Measurements from ENCODE around the gene KCTD19. TPM values are rescaled to one million over a fixed set of nuclear protein-coding genes. Genes with fewer than 3 reads are reported as not detected.
"Not testable (repeated sequence)": the region's sequence is repeated elsewhere in the genome, so short reads cannot be mapped to it uniquely, and the experiment has no call there.

Gene KCTD19
- not detected for polyA plus RNA-seq

DNA sequence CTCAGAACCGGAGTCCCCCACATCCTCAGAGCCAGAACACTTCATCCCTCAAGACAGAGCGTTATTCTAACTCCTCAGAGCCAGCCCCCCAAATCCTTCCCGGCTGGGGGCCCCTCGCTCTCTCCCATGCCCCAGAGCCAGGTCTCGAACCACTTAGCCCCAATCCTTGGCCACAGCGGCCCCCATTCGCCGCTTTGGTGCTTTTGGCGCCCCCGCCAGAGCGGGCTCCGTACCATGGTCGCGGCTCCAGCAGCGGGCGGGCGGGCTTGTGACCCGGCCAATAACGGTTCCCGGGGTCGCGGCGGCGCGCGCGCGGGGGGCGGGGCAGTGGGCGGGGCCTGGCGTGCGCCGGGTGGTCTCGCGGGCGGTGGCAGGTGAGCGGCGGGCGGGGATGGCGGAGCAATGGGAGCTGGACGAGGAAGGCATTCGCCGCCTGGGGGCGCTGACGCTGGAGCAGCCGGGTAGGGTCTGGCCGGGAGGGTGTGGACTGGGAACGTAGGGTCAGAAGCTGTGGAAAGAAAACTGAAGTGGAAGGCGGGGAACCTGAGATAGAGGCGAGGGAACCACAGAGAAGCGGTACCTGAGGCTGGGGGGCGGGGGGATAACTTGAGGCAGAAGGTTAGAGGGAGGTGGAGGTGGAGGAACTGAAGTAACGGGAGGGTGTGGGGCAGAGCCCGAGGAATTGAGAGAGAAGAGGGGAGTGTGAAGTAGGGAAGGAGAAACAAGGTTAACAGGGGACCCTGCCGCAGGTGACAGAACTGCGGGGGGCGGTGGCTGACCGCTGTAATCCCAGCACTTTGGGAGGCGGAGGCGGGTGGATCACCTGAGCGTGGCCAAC lies at the start of gene KCTD19, which contains the start of gene LRRC36:
KCTD19 (minus strand) TSS at position 270 of the 838 bp plus-strand sequence; CDS start at position 236, 34 bp downstream.
LRRC36 (plus strand) TSS at position 344 of the 838 bp plus-strand sequence; CDS start at position 392, 48 bp downstream.
- peaks cover 10% of the 10 kb centered on the region for H3K27me3 Mint-ChIP-seq
- H3K9me3 Mint-ChIP-seq = peaks cover 0 to 5% (median 2%) of the 10 kb centered on the region in 3 donors
- H3K36me3 Mint-ChIP-seq = no peaks in the 10 kb centered on the region
- peak within 1 kb of the TSS; percentile 37 to 94 (median 78) for H3K4me3 Mint-ChIP-seq
- peaks cover 20 to 27% (median 24%) of the 10 kb centered on the region in 3 donors for H3K4me1 Mint-ChIP-seq
- peak within 1 kb of the TSS; percentile 80 to 86 (median 80) for H3K27ac Mint-ChIP-seq

DNA sequence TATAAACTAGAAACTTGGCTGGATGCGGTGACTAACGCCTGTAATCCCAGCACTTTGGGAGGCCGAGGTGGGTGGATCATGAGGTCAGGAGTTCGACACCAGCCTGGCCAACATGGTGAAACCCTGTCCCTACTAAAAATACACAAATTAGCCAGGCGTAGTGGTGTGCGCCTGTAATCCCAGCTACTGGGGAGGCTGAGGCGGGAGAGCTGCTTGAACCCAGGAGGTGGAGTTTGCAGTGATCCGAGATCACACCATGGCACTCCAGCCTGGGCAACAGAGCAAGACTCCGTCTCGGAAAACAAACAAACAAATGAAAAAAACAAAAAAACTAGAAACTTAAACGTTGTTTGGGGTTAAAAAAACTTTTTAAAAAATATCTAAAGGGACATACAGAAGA lies 49.5 kb upstream of the KCTD19 start:
- H3K9me3 Mint-ChIP-seq, H3K4me1 Mint-ChIP-seq, H3K4me3 Mint-ChIP-seq, H3K36me3 Mint-ChIP-seq, H3K27ac Mint-ChIP-seq, H3K27me3 Mint-ChIP-seq: not testable (repeated sequence)

DNA sequence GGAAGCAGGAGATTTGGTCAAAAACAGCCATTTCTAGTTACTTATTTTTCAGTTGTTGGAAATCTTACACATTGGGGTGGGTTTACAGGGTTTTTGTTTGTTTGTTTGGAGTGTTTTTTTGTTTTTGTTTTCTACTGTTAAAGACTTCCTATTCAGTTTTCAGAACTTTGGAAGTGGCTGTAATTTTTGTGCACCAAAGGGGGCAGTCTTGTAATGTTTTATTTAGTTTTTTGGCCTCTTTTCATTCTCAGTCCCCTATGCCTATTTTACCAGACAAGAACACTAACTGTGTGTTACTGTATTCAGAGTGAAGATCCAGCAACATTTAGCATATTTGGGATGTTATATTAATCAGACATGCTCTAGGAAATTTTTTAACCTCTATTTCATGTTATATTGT lies 46.1 kb upstream of the KCTD19 start:
- Mint-ChIP-seq H3K36me3 (no peaks in the 10 kb centered on the region), H3K27ac (no peak overlapping the region), H3K27me3 (peaks cover 2% of the 10 kb centered on the region), H3K4me1 (peaks cover 0 to 2% (median 0%) of the 10 kb centered on the region in 3 donors), H3K9me3 (no peaks in the 10 kb centered on the region), H3K4me3 (no peak overlapping the region)

DNA sequence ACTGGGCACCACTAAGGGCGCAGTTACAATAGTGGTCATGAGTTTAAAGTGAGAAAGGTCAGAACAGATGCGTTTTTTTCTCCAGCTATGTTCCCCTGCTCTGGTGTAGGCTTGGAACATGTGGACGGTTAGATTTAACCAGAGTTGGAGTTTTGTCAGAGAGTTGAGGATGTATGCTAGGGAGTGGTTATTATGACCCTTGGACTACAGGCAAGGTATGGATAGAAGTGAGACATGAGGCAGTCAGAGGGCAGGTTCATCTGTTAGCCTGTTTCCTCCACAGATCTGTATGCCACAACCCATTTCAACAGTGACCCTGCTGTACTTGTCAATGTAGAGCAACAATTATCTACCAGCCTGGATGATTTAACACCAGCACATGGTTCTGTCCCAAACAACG lies 44.1 kb upstream of the KCTD19 start:
- H3K4me1 Mint-ChIP-seq = peaks cover 0 to 1% (median 1%) of the 10 kb centered on the region in 3 donors
- peaks cover 2% of the 10 kb centered on the region for H3K27me3 Mint-ChIP-seq
- H3K4me3 Mint-ChIP-seq = no peak overlapping the region
- no peaks in the 10 kb centered on the region for H3K9me3 Mint-ChIP-seq
- H3K27ac Mint-ChIP-seq = no peak overlapping the region
- no peaks in the 10 kb centered on the region for H3K36me3 Mint-ChIP-seq

DNA sequence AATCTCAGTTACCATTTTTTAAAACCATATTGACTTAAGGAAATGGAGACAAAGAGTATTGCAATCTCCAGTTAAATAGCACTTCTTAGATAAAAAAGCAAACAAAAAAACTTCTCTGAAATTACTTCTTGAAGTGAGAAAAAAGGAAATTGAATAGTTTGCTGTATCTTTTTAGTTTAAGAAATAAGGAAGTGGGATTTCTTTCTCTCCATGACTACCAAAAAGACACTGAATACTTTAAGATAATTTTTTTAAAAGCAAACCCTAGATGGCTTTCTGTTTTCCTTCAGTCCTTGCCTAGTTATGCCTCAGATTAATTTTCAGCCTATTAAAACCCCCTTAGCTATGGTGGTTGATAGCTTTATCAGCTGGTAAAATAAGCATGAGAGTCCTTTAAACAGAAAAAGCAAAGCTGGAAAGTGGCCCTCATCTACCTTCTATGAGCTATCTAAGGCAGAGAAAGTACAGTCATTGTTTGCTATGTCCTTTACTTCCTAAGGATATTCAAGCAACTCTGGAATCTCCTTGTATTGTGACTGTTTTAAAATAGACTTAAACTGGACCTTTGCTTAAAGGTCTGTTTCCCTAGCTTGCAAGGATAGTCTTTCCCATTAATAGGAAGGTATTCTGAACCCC lies 38.2 kb upstream of the KCTD19 start:
- Mint-ChIP-seq H3K4me1 (peaks cover 7 to 12% (median 8%) of the 10 kb centered on the region in 3 donors), H3K9me3 (no peaks in the 10 kb centered on the region), H3K36me3 (peaks cover 4% of the 10 kb centered on the region), H3K27ac (peak overlapping the region in 1 of 3 donors; percentile 13), H3K4me3 (no peak overlapping the region), H3K27me3 (no peaks in the 10 kb centered on the region)

DNA sequence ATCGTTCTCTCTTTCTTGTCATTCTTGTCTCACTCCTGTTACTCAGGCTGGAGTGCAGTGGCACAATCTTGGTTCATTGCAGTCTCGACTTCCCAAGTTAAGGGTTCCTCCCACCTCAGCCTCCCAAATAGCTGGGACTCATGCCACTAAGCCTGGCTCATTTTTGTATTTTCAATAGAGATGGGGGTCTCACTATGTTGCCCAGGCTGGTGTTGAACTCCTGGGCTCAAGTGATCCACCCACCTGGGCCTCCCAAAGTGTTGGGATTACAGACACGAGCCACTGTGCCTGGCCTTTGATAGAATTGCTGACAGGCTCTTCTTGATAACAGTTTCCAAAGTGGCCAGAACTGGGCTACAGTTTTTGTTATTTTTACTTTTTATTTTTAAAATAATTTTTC lies 34.5 kb upstream of the KCTD19 start:
- Mint-ChIP-seq H3K27ac (no peak overlapping the region), H3K9me3 (no peaks in the 10 kb centered on the region), H3K4me3 (no peak overlapping the region), H3K27me3 (peaks cover 2% of the 10 kb centered on the region), H3K4me1 (peaks cover 7 to 12% (median 8%) of the 10 kb centered on the region in 3 donors), H3K36me3 (peaks cover 4% of the 10 kb centered on the region)

DNA sequence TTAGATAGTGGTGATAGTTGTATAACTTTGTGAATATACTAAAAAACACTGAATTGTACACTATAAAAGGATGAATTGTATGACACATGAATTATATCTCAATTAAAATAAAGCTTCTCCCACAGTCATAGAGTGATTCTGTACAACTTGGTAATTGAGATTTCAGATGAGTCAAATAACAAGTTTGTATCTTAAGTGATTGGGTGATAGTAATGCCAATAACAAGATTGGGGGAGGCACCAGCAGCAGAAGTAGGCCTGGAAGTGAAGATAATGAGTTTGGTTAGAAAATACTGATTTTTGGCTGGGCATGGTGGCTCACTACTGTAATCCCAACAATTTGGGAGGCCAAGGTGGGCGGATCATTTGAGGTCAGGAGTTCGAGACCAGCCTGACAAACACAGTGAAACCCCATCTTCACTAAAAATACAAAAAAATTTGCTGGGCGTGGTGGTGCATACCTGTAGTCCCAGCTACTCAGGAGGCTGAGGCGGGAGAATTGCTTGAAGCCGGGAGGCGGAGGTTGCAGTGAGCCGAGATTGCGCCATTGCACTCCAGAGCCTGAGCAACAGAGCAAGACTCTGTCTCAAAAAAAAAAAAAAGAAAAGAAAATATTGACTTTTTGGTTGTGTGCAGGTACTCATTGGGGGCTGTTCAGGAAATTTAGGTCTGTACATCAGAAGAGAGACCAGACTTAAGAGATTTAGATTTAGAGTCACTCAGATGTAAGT lies 33.2 kb upstream of the KCTD19 start:
- not testable (repeated sequence) for H3K9me3 Mint-ChIP-seq, H3K27ac Mint-ChIP-seq, H3K4me1 Mint-ChIP-seq, H3K36me3 Mint-ChIP-seq, H3K4me3 Mint-ChIP-seq, H3K27me3 Mint-ChIP-seq

DNA sequence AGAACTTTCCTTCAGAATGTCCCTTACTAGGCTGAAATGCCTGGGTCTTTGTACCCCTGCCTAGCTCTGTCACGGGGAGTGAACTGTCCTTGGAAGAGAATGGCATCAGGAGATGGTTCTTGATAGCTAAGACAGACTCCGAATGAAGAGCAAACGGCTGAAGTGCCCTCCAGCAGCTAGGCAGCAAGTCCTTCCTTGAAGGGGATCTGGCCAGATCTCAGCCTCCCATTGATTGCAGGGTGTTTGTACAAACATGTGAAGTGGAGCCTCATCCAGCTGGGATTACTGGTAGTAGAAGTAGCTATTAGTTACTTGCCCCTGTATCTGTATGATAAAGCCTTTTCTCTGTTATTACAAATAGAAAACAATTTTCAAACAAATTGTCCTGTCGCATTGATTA lies 31.0 kb upstream of the KCTD19 start:
- H3K27ac Mint-ChIP-seq = no peak overlapping the region
- H3K4me1 Mint-ChIP-seq = peaks cover 0 to 1% (median 0%) of the 10 kb centered on the region in 3 donors
- no peak overlapping the region for H3K4me3 Mint-ChIP-seq
- no peaks in the 10 kb centered on the region for H3K9me3 Mint-ChIP-seq
- peaks cover 2% of the 10 kb centered on the region for H3K36me3 Mint-ChIP-seq
- peaks cover 2% of the 10 kb centered on the region for H3K27me3 Mint-ChIP-seq

DNA sequence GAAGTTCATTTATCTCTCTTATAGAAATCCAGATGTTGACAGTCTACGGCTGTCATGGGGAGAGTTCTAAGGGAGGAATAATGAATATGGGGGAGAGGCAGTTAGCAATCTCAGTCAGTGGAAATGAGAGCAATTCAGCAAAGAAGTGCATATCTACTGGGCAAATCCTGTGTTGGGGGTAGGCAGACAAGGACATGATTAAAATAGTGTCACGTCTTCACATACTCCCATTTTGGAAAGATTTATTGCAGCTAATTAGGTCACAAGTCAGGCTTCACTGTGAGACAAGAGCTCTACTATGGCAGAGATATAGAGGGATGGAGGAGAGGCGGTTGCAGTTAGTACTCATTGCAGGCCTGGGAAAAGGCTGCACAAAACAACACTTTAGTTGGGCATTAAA lies 29.9 kb upstream of the KCTD19 start:
- Mint-ChIP-seq H3K4me3 (no peak overlapping the region), H3K27me3 (peaks cover 2% of the 10 kb centered on the region), H3K9me3 (no peaks in the 10 kb centered on the region), H3K36me3 (peaks cover 2% of the 10 kb centered on the region), H3K27ac (no peak overlapping the region), H3K4me1 (peaks cover 0 to 1% (median 0%) of the 10 kb centered on the region in 3 donors)

DNA sequence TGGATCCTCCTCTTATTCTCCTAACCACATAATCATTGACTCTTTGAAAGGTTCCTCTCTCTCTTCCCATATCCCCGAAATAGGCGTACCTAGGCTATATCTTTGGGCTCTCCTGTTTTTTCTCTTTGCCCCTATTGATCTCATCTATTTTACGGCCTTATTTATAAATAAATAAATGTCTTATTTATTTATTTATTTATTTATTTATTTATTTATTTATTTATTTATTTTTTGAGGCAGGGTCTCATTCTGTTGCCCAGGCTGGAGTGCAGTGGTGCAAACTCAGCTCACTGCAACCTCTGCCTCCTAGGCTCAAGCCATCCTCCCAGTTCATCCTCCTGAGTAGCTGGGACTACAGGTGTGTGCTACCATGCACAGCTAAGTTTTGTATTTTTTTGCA lies 25.9 kb upstream of the KCTD19 start:
- H3K9me3 Mint-ChIP-seq, H3K4me1 Mint-ChIP-seq, H3K4me3 Mint-ChIP-seq, H3K27ac Mint-ChIP-seq, H3K36me3 Mint-ChIP-seq, H3K27me3 Mint-ChIP-seq: not testable (repeated sequence)

DNA sequence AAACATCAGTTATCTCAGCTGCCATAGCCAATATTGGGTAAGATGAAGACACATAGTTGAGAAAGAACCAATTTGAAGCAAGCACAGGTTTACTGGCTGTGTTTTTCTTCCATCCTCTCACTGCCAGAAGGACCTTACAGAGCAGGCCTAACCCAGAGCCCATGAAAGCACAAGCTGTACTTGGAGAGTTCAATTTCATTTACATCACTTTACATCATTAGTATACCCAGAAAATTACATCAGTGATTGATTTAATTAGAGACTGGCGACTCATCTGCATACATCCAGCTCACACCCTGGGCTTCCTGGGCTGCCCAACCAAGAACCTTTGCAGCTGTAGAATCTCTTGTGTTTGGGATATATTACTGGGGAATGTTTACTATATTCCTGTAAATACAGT lies 23.8 kb upstream of the KCTD19 start:
- H3K27ac Mint-ChIP-seq = no peak overlapping the region
- no peaks in the 10 kb centered on the region for H3K9me3 Mint-ChIP-seq
- no peak overlapping the region for H3K4me3 Mint-ChIP-seq
- H3K36me3 Mint-ChIP-seq = no peaks in the 10 kb centered on the region
- no peaks in the 10 kb centered on the region for H3K27me3 Mint-ChIP-seq
- H3K4me1 Mint-ChIP-seq = peaks cover 0 to 1% (median 0%) of the 10 kb centered on the region in 3 donors

DNA sequence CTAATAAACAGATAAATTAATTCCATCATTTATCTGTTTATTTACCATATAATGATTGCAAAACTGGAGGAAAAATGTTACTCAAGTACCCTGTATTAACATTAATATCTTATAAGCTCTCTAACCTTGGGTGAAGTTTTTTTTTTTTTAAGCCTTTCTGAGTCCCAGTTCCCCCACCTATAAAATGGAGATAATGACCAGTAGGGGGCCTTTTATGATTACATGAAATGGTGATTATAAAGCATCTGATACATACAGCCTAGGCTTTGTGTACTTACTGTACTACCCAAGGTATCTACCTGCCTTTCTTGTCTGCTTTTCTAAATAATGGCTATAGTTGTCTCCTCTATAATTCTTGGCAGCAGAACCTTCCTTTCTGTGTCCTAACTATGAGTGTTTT lies 22.6 kb upstream of the KCTD19 start:
- Mint-ChIP-seq H3K27me3 (no peaks in the 10 kb centered on the region), H3K4me3 (no peak overlapping the region), H3K9me3 (no peaks in the 10 kb centered on the region), H3K4me1 (peaks cover 0 to 1% (median 0%) of the 10 kb centered on the region in 3 donors), H3K27ac (no peak overlapping the region), H3K36me3 (no peaks in the 10 kb centered on the region)

DNA sequence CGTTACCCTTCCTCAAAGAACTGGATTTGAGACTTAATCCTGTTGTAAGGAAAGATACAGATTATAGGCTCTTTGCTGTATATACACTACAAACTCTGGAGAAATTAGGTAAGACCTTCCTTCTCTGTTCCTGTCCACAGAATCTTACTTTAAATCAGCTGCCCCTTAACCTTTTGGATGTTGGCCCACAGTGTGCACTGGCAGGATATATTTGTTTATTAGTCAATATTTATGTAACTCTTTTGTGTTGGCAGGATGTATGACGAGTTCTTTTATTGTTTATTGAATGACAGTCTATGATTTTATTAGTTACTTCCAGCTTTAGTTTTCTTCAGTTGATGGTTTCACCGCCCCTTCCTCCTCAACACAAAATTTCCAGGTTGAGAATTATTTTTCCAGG lies 19.8 kb upstream of the KCTD19 start:
- H3K36me3 Mint-ChIP-seq = no peaks in the 10 kb centered on the region
- no peak overlapping the region for H3K27ac Mint-ChIP-seq
- no peaks in the 10 kb centered on the region for H3K9me3 Mint-ChIP-seq
- no peak overlapping the region for H3K4me3 Mint-ChIP-seq
- no peaks in the 10 kb centered on the region for H3K27me3 Mint-ChIP-seq
- H3K4me1 Mint-ChIP-seq = no peaks in the 10 kb centered on the region

DNA sequence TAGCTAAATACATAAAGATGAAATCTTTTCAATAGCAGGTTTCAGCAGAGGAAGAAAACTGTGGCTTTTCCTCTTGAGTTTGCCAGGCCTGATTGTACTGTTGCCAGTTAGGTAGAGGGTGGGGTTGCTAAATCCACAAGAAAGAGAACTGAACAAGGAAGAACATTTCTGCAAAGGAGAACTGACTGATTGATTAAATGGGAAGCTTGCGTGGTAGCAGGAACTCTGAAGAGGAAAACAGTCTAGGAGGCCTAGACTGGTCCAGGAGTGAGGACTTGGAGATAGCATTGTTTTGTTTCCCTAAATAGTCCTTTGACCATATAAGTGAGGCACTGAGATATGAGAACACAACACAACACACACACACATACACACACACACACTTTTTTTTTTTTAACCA lies 18.9 kb upstream of the KCTD19 start:
- H3K4me3 Mint-ChIP-seq = no peak overlapping the region
- H3K9me3 Mint-ChIP-seq = no peaks in the 10 kb centered on the region
- H3K27ac Mint-ChIP-seq = no peak overlapping the region
- no peaks in the 10 kb centered on the region for H3K36me3 Mint-ChIP-seq
- no peaks in the 10 kb centered on the region for H3K4me1 Mint-ChIP-seq
- no peaks in the 10 kb centered on the region for H3K27me3 Mint-ChIP-seq

DNA sequence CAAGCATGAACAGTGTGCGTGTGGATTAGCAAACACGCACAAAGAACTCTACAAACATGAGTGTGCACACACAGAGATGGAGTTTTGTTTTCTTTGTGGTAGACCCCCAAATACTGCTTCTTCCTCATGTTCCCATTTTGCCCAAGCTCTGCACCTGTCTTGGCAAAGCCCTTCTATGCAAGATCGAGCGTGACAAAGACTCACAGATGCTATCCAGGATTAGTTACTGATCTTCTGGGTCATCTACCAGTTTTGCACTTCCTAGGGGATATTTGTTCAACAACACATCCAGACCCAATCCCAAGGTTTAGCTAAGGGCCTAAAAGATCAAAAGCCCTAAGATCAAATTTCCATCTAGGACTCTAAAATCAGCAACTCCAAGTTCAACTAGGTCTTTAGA lies 16.1 kb upstream of the KCTD19 start:
- no peak overlapping the region for H3K27ac Mint-ChIP-seq
- H3K9me3 Mint-ChIP-seq = no peaks in the 10 kb centered on the region
- H3K36me3 Mint-ChIP-seq = no peaks in the 10 kb centered on the region
- H3K27me3 Mint-ChIP-seq = no peaks in the 10 kb centered on the region
- H3K4me3 Mint-ChIP-seq = no peak overlapping the region
- H3K4me1 Mint-ChIP-seq = no peaks in the 10 kb centered on the region

Measured in IgD-negative memory B cell (primary cell).